GM18909 (cell line): Measurements from ENCODE around the gene CAMK1D.
"Not testable (repeated sequence)": the region's sequence is repeated elsewhere in the genome, so short reads cannot be mapped to it uniquely, and the experiment has no call there.

Experiments
- ATAC-seq: cut with Tn5 transposase; IDR thresholded peaks from one replicate; pipeline ENCODE4 v1.9.1; 2021; ENCODE audit warnings: mild to moderate bottlenecking; ENCODE audit not compliant: unreplicated experiment, poor library complexity

The CAMK1D gene

DNA sequence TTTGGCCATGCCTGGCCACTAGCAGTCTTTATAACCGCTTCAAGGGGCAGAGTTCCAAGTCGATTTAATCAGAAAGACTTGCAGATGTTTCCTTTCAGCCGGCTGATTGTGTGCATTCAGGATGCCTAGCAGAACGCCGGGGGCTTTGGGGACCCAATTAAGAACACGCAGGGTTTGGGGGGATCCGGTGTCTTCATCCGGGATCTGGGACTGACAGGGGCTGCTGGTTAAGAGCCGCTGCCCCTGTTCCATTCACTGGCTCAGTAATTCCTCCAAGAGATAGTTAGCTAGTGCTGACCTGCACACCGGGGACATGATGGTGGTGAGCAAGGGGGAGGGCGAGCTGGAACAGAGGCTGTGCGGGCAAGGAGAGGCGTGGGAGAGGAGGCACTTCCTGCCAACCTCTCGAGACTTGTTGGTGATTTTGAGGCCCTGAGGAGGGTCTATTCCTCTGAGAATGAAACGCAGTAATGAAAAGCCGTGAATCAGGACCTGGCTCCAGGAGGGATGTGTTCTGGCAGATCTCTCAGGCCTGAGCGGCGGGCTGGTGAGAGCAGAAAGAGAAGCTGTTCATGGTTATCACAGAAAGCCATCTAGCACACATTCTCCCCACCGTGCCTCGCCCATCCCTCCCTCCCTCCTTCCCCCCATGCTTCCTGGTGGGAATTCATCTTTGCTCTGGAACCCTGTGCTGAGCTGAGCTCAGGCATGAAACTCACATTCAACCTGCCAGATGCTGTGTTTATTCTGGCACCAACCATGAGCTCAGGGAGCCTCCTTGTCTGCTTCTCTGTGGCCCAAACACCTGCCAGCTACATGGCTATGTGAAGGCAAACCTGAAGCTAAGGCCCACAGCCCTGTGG is 500.2 kb downstream of the CAMK1D start:
- ATAC-seq: no peak

DNA sequence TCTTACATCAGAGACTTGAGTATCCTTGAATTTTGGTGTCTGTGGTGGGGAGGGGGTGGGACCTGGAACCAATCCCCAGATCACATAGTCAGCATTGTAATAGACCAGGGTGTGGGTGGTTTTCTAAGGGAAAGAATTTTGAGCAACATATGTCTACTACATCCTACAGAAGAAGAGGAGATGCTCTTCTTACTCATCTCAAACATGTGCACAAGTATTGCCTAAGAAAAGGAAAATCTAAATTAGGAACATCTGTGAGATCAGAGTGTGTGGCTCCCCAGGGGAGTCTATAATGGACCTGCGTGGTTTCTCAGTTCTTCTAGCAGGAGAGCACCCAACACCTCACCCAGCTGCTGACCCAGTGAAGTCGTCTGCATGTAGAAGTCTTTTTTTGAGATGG is 503.3 kb downstream of the CAMK1D start:
- no peak for ATAC-seq

DNA sequence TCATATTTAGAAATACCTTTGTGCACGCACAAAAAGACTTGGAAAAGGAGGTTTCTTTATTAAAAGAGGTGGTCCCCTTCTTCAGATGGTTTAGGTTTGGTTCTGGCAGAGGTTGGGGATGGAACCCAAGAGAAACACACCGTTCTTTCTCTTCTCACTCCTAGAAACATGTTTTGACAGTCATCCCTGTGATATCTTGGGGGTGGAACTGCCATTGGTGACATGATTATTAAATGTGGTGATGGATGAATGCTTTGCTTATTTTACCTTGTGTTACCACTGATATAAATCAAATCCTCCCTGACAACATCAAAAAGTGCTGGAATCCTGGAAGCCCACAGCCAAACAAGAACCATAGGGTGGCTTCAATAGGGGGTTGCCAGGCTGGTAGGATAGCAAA is 505.6 kb downstream of the CAMK1D start:
- no peak for ATAC-seq

DNA sequence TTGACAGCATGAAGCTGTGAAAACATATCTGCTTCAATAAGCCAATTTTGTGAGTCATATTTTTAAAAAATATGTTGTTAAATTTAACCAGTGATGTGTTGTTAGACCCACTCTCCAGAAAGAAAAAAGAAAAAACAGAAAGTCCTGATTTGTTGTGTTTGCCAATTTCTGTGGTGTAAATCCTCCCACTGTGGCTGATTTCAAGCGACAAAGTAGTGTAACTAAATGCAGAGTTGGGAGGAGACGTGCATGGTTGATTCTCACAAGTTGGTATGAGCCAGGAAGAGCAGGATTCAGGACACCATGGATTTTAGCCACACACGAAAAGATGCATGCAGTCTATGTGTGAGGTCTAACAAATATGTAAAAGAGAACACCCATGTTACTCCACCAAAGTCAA is 513.1 kb downstream of the CAMK1D start:
- ATAC-seq: no peak

DNA sequence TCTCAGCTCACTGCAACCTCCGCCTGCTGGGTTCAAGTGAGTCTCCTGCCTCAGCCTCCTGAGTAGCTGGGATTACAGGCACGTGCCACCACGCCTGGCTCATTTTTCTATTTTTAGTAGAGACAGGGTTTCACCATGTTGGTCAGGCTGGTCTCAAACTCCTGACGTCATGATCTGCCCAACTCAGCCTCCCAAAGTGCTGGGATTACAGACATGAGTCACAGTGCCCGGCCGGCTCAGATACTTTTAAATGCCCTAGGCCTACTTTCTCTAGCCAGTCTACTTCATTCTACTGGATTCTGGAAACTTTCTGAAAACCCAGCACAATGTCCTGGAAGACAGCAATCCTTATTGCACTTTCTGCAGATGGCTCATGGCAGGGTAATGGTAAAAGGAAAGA is 516.2 kb downstream of the CAMK1D start:
- ATAC-seq: not testable (repeated sequence)

DNA sequence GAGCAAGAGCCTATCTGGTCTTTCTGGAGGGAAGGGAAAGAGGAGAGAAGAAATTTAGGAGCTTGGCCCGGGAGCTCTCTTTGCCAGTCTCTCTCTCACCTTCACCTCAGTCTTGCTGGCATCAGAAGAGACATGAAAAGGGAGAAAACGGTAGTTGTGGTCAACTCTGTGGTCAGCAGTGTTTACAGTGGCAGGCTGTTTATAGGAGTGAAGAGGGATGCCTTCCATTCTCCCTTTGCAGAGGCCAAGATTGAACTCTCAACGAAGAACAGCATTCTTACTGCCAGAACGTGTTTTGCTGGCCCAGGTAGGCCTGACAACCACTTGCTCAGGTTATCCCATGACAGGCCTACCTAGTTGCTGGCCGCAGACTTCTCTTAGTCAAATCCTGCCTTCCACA is 518.9 kb downstream of the CAMK1D start:
- no peak for ATAC-seq

DNA sequence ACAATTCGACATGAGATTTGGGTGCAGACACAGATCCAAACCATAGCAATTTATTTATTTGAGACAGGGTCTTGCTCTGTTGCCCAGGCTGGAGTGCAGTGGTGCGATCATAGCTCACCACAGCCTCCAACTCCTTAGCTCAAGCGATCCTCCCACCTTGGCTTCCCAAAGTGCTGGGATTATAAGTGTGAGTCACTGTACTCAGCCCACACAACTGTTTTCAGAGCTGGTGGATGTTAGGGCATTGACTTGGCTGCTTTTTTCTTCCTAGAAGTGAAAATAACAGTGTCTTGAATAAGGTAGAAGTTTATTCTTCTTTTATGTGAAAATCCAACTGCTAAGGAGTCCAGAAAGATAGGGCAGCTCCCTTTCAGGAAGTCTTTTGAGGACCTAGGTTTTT is 520.1 kb downstream of the CAMK1D start:
- no peak for ATAC-seq

DNA sequence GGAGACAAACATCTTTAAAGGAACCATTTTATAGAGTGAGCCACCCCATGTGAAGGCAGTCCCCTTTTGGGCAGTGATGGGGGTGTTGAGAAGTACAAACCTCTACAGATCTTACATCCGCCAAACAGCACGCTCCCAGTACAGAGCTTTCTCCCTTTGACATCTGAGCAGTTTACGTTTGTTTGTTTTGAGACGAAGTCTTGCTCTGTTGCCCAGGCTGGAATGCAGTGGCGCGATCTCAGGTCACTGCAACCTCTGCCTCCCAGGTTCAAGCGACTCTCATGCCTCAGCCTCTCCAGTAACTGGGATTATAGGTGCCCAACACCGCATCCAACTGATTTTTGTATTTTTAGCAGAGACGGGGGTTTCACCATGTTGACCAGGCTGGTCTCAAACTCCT is 523.2 kb downstream of the CAMK1D start:
- ATAC-seq: no peak

DNA sequence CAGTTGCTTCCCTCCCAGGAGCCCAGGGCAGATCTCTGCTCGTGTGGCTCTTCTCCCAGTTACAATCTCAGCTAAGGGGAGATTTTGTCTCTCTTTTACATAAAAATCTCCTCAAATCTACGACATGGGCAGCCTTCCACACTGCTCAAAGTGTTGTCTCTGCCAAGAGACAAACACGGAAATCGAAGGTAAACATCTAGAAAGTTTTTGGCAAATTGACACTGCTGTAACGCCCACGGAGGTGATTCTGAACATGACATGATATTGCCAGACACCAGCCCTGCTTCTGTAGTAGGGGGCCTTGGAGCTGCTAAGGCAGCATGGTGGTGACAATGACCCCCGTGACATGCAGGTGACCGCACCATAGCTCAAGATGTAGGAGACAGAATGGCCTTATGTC is 523.8 kb downstream of the CAMK1D start:
- ATAC-seq: no peak

DNA sequence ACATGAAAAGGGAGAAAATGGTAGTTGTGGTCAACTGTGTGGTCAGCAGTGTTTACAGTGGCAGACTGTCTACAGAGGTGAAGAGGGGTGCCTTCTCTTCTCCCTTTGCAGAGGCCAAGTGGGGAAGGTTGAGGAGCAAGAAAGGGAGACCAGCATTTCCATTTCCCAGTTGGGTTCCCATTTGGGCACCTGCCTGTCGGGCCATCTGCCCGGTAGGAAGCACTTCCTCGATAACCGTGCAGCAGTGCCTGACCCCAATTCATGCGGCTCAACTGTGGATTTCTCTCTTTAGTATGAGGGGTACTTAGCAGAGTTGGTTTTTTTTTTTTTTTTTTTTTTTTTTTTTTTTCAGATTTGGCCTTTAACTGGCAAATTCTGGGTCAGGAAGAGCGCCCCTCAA is 525.2 kb downstream of the CAMK1D start:
- ATAC-seq: no peak

DNA sequence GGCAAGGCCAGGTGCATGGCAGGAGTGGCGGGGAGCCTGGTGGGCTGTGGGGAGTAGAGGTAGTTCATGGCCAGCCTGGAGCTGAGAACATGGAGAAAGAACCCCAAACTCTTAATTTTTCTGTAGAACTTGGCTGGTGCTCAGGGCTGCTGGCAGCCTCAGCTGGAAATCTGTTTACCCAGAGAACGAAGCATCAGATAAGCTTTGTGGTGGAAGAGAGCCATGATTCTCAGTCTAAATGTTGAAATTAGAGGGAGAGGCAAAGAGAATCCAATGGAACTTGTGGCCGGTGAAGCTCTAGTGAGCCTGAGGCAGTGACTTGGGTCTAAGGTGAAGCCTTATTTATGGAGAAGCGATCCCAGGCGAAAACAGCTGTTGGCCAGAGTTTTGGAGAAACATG is 525.8 kb downstream of the CAMK1D start:
- no peak for ATAC-seq

DNA sequence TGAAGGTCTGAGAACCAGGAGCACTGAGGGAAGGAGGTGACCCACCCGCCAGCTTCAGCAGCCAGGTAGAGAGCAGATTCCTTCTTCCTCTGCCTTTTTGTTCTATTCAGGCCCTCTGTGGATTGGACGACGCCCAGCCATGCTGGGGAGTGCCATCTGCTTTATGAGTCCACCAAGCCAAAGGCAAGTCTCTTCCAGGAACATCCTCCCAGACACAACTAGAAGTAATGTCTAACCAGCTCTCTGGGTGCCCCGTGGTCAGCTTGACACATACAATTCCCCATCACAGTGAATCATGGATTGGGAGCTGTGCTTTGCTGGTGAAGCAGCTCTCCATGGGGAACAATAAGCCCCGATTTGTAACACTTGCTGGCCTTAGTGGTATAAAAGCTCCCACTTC is 526.9 kb downstream of the CAMK1D start:
- no peak for ATAC-seq

DNA sequence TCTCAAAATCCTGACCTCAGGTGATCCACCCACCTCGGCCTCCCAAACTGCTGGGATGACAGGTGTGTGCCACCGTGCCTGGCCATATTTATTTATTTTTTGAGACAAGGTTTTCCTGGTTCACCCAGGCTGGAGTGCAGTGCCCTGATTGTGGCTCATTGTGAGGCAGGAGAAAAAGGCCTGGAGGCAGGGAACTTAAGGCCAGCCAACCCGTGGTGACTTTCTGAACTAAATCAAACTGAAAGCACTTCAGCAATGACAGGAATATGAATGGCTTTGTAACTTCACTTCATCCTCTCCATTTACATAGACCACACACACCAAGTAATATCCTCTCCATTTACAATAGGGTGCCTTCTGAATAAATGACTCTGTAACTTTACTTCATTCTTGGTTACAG is 527.8 kb downstream of the CAMK1D start:
- no peak for ATAC-seq

DNA sequence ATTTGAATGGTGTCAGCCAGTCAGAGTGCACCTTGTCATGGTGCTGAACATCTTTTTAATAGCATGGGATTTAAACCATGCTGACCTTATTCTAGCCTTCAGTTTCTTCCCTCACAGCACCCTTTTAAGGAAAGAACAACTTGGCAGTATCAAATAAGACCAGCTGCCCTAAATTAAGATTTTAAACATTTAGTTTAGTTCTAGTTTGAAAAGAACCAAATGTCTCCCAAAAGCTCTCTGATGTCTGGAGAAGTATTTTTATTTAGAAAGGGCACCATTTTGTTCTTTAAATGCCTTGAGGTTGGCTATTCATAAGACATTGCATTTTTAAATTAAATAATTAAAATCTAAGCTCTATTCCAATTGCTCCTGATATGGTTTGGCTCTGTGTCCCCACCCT is 531.1 kb downstream of the CAMK1D start:
- ATAC-seq: no peak

DNA sequence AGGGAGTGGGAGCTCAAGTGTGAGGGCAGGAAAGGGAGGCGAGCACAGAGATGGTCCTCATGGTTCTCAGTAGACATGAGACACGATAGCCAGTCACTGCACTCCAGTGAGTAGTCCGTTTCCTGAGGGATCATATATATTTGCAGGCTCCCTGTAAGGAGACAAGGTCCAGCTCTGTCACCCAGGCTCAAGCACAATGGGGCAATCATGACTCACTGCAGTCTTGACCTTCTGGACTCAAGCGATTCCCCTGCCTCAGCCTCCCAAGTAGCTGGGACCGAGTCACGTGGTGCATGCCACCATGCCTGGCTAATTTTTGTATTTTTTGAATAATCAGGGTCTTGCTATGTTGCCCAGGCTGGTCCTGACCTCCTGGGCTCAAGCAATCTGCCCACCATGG is 535.5 kb downstream of the CAMK1D start:
- ATAC-seq: no peak
